C4-2B (cell line): ENCODE data around the gene SEMA3C.

Source experiments
- CTCF ChIP-seq: fragments of 450-650 bp; conservative IDR thresholded peaks from 2 replicates; pipeline ENCODE4 v1.5.1; 2017; ENCODE audit warnings: mild to moderate bottlenecking
- ZFX ChIP-seq: fragments of 450-650 bp; IDR thresholded peaks from 2 replicates; pipeline ENCODE4 v1.6.1; 2017

- TF ChIP-seq CTCF (no peak), ZFX (no peak)
Measured at GRCh38 chr7:80807166-80807900, 111.5 kb downstream of the SEMA3C start.
